ENCODE results near the gene FBLN7.

- no peak for TF ChIP-seq POLR2AphosphoS5 (IDR thresholded peaks at IDR 0.05)
- TF ChIP-seq, protein P1, sequence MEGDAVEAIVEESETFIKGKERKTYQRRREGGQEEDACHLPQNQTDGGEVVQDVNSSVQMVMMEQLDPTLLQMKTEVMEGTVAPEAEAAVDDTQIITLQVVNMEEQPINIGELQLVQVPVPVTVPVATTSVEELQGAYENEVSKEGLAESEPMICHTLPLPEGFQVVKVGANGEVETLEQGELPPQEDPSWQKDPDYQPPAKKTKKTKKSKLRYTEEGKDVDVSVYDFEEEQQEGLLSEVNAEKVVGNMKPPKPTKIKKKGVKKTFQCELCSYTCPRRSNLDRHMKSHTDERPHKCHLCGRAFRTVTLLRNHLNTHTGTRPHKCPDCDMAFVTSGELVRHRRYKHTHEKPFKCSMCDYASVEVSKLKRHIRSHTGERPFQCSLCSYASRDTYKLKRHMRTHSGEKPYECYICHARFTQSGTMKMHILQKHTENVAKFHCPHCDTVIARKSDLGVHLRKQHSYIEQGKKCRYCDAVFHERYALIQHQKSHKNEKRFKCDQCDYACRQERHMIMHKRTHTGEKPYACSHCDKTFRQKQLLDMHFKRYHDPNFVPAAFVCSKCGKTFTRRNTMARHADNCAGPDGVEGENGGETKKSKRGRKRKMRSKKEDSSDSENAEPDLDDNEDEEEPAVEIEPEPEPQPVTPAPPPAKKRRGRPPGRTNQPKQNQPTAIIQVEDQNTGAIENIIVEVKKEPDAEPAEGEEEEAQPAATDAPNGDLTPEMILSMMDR (IDR thresholded peaks at IDR 0.05), result no peak
Measured at GRCh38 chr2:112152476-112153178, 14.4 kb downstream of the FBLN7 start.
